Kidney capillary endothelial cell (primary cell): Measurements from ENCODE around the gene DUSP18.
A peak's percentile ranks its signal among the peaks of the same experiment; 100 is the strongest.

Experiments
- DNase-seq: peaks from one replicate; pipeline ENCODE4 v3.0.0-alpha.2; 2018; ENCODE audit warnings: low spot score

DUSP18 gene

DNA sequence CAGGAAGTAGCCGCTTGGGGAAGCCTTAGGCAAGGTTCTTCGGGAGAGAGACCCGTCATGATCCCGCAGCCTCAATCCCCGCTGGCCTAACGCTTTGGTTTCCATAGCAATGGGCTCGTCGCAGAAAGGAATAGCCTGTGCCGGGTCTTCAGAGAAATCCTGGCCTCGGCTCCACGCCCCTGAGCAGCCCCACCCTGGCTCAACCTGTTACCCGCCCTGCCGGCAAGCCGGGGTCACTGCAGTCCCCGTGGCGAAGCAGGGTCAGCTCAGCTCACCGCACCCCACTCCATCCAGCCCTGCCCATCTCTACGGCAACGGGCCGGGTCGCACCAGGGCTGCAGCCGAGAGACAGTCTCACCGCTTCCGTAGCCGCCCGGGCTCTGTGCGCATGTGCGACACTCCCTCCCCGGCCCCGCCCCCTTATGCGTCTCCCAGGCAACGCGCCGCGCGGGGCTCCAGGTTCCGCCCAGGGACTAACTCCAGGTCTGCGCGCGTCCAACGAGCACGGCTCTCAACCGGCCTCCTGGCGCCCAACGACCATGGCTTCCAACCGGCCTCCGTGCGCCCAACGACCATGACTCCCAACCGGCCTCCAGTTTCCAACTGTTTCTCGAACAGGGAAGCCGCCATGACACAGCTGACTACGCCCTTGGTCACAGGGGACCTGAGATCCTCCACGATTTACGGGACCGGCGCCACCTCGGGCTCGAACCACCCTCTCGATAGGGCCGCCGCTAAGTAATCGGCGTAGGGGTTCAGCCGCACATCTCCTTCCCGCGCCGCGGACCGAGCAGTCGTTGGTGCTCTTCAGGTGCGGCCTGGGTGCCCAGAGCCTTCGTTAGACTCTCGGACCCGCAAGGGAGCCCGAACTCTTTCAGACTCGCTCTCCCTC, at the start of gene DUSP18:
Gene DUSP18, minus strand, starts transcription at position 382 of the 892 bp plus-strand sequence. CDS start 3,872 bp downstream, outside the sequence.
- DNase-seq, result peak; percentile 84

DNA sequence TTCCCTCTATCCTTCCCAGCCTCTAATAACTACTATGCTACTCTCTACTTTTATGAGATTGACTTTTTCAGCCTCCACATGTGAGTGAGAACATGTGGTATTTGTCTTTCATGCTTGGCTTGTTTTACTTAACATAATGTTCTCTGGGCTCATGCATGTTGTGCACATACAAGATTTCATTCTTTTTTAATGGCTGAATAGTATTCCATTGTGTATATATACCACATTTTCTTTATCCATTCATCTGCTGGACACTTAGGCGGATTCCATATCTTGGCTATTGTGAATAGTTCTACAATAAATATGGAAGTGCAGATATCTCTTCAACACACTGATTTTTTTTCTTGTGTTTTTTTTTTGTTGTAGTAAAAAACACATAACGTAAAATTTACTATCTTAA, 46.4 kb upstream of the DUSP18 start:
- no peak for DNase-seq

DNA sequence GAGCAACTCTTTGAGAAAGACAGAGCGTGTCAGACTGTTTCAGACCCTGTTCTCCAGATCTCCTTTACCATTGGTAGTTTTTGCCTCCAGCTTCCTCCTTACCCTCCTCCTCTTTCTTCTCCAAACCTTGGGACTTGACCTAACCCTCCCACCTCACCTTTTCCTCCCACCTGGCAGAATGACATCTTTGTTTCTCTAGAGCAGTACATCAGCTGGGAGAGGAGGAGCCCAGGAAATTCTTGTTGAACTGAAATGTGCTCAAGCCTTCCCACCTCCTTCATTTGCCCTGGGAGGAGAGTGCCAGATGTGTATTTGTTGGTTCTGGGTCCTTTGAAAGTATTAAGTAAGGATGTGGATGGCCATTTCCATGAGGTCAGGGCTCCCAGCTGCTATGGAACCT, 44.4 kb upstream of the DUSP18 start:
- no peak for DNase-seq

DNA sequence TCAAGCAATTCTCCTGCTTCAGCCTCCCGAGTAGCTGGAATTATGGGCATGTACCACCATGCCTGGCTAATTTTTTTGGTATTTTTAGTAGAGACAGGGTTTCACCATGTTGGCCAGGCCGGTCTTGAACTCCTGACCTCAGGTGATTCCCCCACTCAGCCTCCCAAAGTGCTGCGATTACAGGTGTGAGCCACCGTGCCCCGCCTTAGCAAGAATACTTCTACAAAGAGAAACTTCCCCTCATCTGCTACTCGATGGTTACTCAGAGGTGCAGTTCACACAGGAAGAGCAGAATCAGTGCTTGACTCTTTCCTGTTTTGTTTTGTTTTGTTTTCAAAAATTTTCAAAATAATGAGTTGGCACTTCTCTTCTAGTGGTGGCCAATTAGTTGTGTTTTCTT, 42.3 kb upstream of the DUSP18 start:
- peak; percentile 42 for DNase-seq

DNA sequence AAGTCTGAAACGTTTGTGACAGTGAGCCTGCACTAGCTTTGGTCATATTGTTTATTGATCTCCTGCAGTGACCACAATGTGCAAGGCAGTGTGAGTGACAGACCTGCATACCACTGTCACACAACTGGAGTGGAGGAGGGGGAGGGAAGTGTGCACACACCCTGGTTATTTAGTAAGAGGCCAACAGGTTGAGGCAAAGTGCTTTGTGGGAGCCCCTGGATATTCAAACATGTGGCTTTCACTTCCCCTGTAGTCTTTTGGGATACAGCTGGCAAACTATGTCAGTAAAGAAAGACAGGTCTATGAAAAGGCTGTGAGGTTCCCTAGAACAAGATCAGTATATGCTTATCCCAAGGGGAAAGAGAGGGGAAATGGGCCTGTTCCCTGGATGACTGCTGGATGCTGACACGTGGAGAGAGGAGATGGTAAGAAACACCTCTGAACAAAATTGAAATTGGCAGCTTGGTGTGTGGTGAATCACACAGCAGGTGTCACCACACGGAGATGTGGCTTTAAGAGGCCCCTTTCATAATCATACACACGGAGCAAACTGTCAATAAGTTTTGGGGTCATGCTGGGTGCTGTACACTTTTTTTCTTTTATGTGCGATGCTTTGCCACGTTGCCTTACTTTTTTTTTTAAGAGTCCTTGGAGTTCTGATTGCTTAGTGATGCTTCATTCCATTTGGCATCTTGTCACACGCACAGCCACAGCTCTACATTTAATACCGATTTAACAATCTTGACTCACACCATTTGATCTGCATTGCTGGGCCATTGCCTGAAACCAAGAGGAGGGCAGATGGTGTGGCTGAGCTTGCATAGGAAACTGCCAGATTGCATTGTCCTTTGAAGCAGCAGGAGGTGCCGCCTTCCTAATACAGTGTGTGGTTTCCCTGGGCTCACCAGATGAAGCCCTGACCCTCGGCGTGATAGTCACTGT, 38.3 kb upstream of the DUSP18 start:
- DNase-seq, result no peak

DNA sequence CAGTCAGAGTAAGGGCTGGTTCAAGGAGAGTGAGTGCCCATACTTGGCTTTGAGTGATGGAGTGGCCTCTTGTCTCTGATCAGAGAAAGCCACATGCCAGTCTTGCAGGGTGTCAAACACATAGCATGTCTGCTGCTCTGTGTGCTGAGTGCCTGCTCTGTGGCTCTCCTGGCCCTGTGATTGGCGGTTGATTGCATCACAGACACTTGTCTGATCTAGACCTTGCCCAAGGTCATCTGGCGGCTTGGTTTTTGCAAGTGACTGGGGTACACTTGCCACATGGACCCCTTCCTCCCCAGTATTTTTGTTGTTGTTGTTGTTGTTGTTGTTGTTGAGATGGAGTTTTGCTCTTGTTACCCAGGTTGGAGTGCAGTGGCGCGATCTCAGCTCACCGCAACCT, 37.3 kb upstream of the DUSP18 start:
- DNase-seq, result no peak

DNA sequence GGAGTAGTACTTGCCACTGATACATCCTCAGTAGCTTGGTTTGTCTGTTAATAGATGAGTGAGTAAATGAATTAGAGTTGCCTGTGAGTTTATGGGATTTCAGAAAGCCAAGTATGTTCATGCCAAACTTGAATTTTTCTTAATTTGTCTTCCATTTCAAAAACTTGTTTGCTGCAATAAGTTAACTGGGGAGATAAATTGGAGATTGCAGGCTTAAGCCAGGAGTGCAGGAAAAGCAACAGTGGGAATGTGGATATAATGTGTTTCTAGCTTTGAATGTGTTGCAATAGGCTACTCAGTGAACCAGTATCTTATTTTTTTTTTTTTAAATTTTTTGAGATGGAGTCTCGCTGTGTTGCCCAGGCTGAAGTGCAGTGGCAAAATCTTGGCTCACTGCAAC, 35.2 kb upstream of the DUSP18 start:
- no peak for DNase-seq

GRCh38 chr22:30701872-30702271, 34.2 kb upstream of the DUSP18 start:
- no peak for DNase-seq

- no peak for DNase-seq
Observed at GRCh38 chr22:30697975-30698374, 30.3 kb upstream of the DUSP18 start.

GRCh38 chr22:30695871-30696655, 28.4 kb upstream of the DUSP18 start:
- no peak for DNase-seq

DNA sequence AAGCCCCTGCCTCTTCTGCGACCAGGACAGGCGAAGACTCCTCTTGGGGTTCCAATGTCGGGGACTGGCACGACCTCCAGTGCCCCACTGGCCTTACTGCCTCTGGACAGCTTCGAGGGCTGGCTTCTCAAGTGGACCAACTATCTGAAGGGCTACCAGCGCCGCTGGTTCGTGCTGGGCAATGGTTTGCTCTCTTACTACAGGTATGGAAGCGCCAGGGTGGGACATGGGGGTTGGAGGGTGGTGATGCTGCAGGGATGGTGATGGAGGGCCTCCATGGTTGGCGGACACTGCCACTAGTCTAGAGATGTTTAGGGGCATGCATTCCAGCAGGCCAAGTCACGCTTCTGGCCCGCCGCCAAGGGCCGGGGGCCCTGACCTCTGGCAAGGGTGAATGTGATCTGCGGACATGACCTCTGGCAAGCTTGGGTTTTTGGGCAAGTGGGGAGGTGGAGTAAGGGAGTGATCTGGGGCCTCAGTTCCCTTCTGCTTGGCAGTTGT, 27.7 kb upstream of the DUSP18 start:
- no peak for DNase-seq

DNA sequence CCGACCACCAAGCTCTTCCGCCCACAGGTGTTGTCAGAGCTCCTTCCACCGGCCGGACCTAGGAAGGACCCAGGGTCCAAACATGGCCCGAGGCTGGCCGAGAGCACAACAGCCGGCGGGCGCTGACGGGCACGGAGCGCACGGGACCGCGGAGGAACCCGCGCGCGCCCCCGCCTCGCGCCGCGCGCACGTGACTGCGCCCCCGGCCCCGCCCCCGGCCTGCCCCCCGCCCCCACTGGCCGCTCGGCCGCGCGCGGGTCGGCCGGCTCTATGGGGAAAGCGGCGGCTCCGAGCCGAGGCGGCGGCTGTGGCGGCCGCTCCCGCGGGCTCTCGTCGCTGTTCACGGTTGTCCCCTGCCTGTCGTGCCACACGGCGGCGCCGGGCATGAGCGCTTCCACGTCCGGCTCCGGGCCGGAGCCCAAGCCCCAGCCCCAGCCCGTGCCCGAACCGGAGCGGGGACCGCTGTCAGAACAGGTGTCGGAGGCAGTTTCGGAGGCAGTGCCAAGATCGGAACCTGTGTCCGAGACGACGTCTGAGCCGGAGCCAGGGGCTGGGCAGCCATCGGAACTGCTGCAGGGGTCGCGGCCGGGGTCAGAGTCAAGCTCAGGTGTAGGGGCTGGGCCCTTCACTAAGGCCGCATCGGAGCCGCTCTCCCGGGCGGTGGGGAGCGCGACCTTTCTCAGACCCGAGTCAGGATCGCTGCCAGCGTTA, 27.1 kb upstream of the DUSP18 start, which contains the start of gene OSBP2:
Gene OSBP2, plus strand, starts transcription at position 235 of the 711 bp plus-strand sequence. Its CDS starts 36 bp downstream, at position 271.
- no peak for DNase-seq

DNA sequence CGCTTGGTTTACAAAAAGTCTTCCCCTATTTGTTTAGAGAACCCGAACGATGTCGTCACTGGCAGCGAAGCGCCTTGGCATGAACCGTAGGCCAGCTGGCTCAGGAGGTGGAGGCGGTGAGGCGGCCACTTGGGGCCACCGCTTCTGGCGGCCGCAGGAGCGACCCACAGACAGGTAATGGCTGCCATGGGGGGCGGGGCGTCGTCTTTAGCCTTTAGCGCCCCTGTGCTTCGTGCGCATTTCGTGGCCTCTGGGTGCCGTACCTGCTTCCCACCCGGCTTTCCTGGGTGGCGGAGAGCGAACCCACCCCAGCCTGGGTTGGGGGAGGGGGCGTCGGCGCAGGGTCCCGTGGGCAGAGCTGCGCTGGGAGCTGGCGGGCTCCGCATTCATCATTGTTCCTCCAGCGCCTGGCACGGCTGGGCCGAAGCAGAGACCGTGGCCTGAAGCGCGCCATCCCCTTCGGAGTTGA, 26.5 kb upstream of the DUSP18 start:
- DNase-seq, result no peak

- DNase-seq, result no peak
Observed at GRCh38 chr22:30691204-30691603, 23.5 kb upstream of the DUSP18 start.

- DNase-seq, result no peak
Observed at GRCh38 chr22:30689622-30690021, 21.9 kb upstream of the DUSP18 start.

GRCh38 chr22:30687358-30687757, 19.7 kb upstream of the DUSP18 start:
- DNase-seq, result no peak

DNA sequence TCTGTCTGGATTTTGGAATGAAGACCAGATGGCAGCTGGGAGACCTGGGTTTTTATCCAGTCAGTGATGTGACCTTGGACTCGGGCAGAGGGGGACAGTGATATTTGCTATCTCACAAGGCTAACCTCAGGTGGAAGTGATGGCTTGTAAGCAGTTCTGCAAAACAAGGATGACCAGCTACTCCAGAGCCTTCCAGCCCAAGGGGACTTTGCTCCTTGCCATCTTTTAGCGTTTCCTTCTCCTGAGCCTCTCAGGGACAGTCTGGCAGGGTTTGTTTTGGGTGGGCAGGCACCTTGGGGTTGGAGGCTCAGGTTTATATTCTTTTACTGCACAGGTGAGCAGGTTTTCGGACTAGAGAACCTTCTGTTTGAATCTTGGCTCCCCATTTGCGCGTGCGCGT, 17.5 kb upstream of the DUSP18 start:
- DNase-seq, result no peak

DNA sequence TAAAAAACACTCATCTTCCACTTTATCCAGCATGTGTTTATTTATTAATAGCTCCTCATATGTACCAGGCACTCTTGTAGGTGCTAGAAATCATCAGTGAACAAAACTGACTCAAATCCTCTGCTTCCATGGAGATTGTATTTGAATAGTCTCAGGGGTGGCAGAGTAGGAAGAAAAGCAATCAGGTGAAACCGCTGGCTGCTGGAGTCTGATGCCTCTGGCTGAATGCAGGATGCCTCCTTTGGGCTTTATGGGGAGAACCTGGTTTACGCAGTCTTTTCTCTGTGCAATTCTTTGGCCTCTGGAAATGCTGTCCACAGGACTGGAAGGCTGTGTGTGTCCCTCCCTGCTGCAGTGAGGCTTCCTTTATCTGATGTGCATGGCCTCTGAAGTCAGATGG, 14.2 kb upstream of the DUSP18 start:
- DNase-seq, result no peak

GRCh38 chr22:30680991-30681770, 13.5 kb upstream of the DUSP18 start:
- DNase-seq, result no peak
